ENCODE results near the gene VRK1. TPM values are rescaled to one million over a fixed set of nuclear protein-coding genes. Genes with fewer than 3 reads are reported as not detected.
"Not testable (repeated sequence)": the region's sequence is repeated elsewhere in the genome, so short reads cannot be mapped to it uniquely, and the experiment has no call there.

The VRK1 gene
- total RNA-seq, 1 experiment from 2014 or later, result 39.1 TPM

- H3K9ac ChIP-seq (ENCODE audit: low read length), result no peak overlapping the region
- intact Hi-C loops (cut with micrococcal nuclease), result no loop called here
- H3K4me2 ChIP-seq (ENCODE audit: low read length), result no peak overlapping the region
- H3K9me3 ChIP-seq (ENCODE audit: low read length), result no peaks in the 10 kb centered on the region
- no peak overlapping the region for H2AFZ ChIP-seq (ENCODE audit: low read length)
- H3K4me3 ChIP-seq (ENCODE audit: low read length), result no peak overlapping the region
- POLR2A ChIA-PET (ENCODE audit: unreplicated experiment), result no interaction called here
- no peak for TF ChIP-seq EZH2phosphoT487 (IDR thresholded peaks at IDR 0.05; ENCODE audit: borderline replicate concordance, low read length)
- no peak for TF ChIP-seq CTCF (conservative IDR thresholded peaks at IDR 0.05; ENCODE audit: low read depth, low read length)
- TF ChIP-seq EZH2 (IDR thresholded peaks at IDR 0.05; ENCODE audit: low read length, unreplicated experiment), result no peak
- H3K4me1 ChIP-seq (ENCODE audit: insufficient read depth, low read length), result no peaks in the 10 kb centered on the region
- BruUV-seq (replicated peaks), result no TSS peak
- DNase-seq (no peak), ATAC-seq (no peak)
- H3K36me3 ChIP-seq (ENCODE audit: low read depth, low read length), result peaks cover 6% of the 10 kb centered on the region; the same call in 1 of the 2 replicates
- no peaks in the 10 kb centered on the region for H3K27me3 ChIP-seq (ENCODE audit: low read length)
- H3K27ac ChIP-seq (ENCODE audit: low read length), result no peak overlapping the region
- CTCF ChIA-PET, result no interaction called here
- H3K79me2 ChIP-seq (ENCODE audit: low read length), result no peaks in the 10 kb centered on the region
- no peaks in the 10 kb centered on the region for H3F3A ChIP-seq (ENCODE audit: low read length, unreplicated experiment)
- H3K9me2 ChIP-seq (replicated peaks; ENCODE audit: low read length), result no peaks in the 10 kb centered on the region
- no peaks in the 10 kb centered on the region for H4K20me1 ChIP-seq (ENCODE audit: low read length)
These were observed 76.9 kb downstream of the VRK1 start for GRCh38 chr14:96874127-96874526.

- ChIA-PET CTCF (no interaction called here), POLR2A (ENCODE audit: unreplicated experiment) (no interaction called here)
- H3K4me3 ChIP-seq (ENCODE audit: low read length), result no peak overlapping the region
- no peaks in the 10 kb centered on the region for H3F3A ChIP-seq (ENCODE audit: low read length, unreplicated experiment)
- no peaks in the 10 kb centered on the region for H3K9me2 ChIP-seq (replicated peaks; ENCODE audit: low read length)
- no peaks in the 10 kb centered on the region for H3K4me1 ChIP-seq (ENCODE audit: insufficient read depth, low read length)
- no peak overlapping the region for H3K4me2 ChIP-seq (ENCODE audit: low read length)
- ATAC-seq (no peak), DNase-seq (no peak)
- H2AFZ ChIP-seq (ENCODE audit: low read length), result no peak overlapping the region
- no peak overlapping the region for H3K9ac ChIP-seq (ENCODE audit: low read length)
- H4K20me1 ChIP-seq (ENCODE audit: low read length), result no peaks in the 10 kb centered on the region
- H3K27ac ChIP-seq (ENCODE audit: low read length), result no peak overlapping the region
- peaks cover 17% of the 10 kb centered on the region for H3K36me3 ChIP-seq (ENCODE audit: low read depth, low read length)
- BruUV-seq (replicated peaks), result no TSS peak
- intact Hi-C loops (cut with micrococcal nuclease), result no loop called here
- no peaks in the 10 kb centered on the region for H3K79me2 ChIP-seq (ENCODE audit: low read length)
- H3K27me3 ChIP-seq (ENCODE audit: low read length), result no peaks in the 10 kb centered on the region
- TF ChIP-seq EZH2phosphoT487 (IDR thresholded peaks at IDR 0.05; ENCODE audit: borderline replicate concordance, low read length) (no peak), CTCF (conservative IDR thresholded peaks at IDR 0.05; ENCODE audit: low read depth, low read length) (no peak), EZH2 (IDR thresholded peaks at IDR 0.05; ENCODE audit: low read length, unreplicated experiment) (no peak)
- H3K9me3 ChIP-seq (ENCODE audit: low read length), result no peaks in the 10 kb centered on the region
These were observed 79.6 kb downstream of the VRK1 start for GRCh38 chr14:96876747-96877146.

GRCh38 chr14:96881713-96882112, 84.5 kb downstream of the VRK1 start:
- no peaks in the 10 kb centered on the region for H3K27me3 ChIP-seq (ENCODE audit: low read length)
- H3K9me2 ChIP-seq (replicated peaks; ENCODE audit: low read length), result no peaks in the 10 kb centered on the region
- intact Hi-C loops (cut with micrococcal nuclease), result no loop called here
- no peaks in the 10 kb centered on the region for H3K79me2 ChIP-seq (ENCODE audit: low read length)
- DNase-seq, result no peak
- H3K36me3 ChIP-seq (ENCODE audit: low read depth, low read length), result peaks cover 13% of the 10 kb centered on the region
- no peak overlapping the region for H3K4me3 ChIP-seq (ENCODE audit: low read length)
- no peak overlapping the region for H2AFZ ChIP-seq (ENCODE audit: low read length)
- no peak for ATAC-seq
- no peaks in the 10 kb centered on the region for H3K9me3 ChIP-seq (ENCODE audit: low read length)
- H3K4me1 ChIP-seq (ENCODE audit: insufficient read depth, low read length), result no peaks in the 10 kb centered on the region
- TF ChIP-seq EZH2 (IDR thresholded peaks at IDR 0.05; ENCODE audit: low read length, unreplicated experiment) (no peak), EZH2phosphoT487 (IDR thresholded peaks at IDR 0.05; ENCODE audit: borderline replicate concordance, low read length) (no peak), CTCF (conservative IDR thresholded peaks at IDR 0.05; ENCODE audit: low read depth, low read length) (no peak)
- POLR2A ChIA-PET (ENCODE audit: unreplicated experiment), result no interaction called here
- H3K9ac ChIP-seq (ENCODE audit: low read length), result no peak overlapping the region
- H3K4me2 ChIP-seq (ENCODE audit: low read length), result no peak overlapping the region
- CTCF ChIA-PET, result no interaction called here
- no TSS peak for BruUV-seq (replicated peaks)
- no peaks in the 10 kb centered on the region for H3F3A ChIP-seq (ENCODE audit: low read length, unreplicated experiment)
- no peak overlapping the region for H3K27ac ChIP-seq (ENCODE audit: low read length)
- no peaks in the 10 kb centered on the region for H4K20me1 ChIP-seq (ENCODE audit: low read length)

GRCh38 chr14:96883974-96884373, 86.8 kb downstream of the VRK1 start:
- H2AFZ ChIP-seq (ENCODE audit: low read length); H3K79me2 ChIP-seq (ENCODE audit: low read length); ATAC-seq; DNase-seq; H3F3A ChIP-seq (ENCODE audit: low read length, unreplicated experiment); H3K27ac ChIP-seq (ENCODE audit: low read length); CTCF ChIA-PET; H3K9ac ChIP-seq (ENCODE audit: low read length); intact Hi-C loops (cut with micrococcal nuclease); H3K4me3 ChIP-seq (ENCODE audit: low read length); BruUV-seq (replicated peaks); POLR2A ChIA-PET (ENCODE audit: unreplicated experiment); H3K27me3 ChIP-seq (ENCODE audit: low read length); H3K9me2 ChIP-seq (replicated peaks; ENCODE audit: low read length); H3K4me2 ChIP-seq (ENCODE audit: low read length); H4K20me1 ChIP-seq (ENCODE audit: low read length); H3K4me1 ChIP-seq (ENCODE audit: insufficient read depth, low read length); H3K9me3 ChIP-seq (ENCODE audit: low read length): not testable (repeated sequence)
- peaks cover 12% of the 10 kb centered on the region for H3K36me3 ChIP-seq (ENCODE audit: low read depth, low read length)

Data from PC-3 (cell line).